NCI-H2196 treated with DMSO at 0.1 percent for 48 hours (cell line): Measurements from ENCODE around the gene KCNIP3.
"Not testable (repeated sequence)": the region's sequence is repeated elsewhere in the genome, so short reads cannot be mapped to it uniquely, and the experiment has no call there.

Experiments used
- DNase-seq: peaks from one replicate; lab custom pipeline; 2025; ENCODE audit not compliant: unreplicated experiment; lab: John Stamatoyannopoulos, UW

The KCNIP3 gene

GRCh38 chr2:95296880-95297487 lies at the start of gene KCNIP3:
Gene KCNIP3, plus strand, starts transcription at chr2:95297347. Its CDS starts 92 bp downstream, at chr2:95297439.
- peak; percentile 79 for DNase-seq

- no peak for DNase-seq
These were observed 38.9 kb upstream of the KCNIP3 start for GRCh38 chr2:95258271-95258670.

- no peak for DNase-seq
These were observed 36.8 kb upstream of the KCNIP3 start for GRCh38 chr2:95260028-95261023.

- no peak for DNase-seq
These were observed 35.5 kb upstream of the KCNIP3 start for GRCh38 chr2:95261602-95262001.

- no peak for DNase-seq
These were observed 34.1 kb upstream of the KCNIP3 start for GRCh38 chr2:95262896-95263542.

- no peak for DNase-seq
These were observed 32.5 kb upstream of the KCNIP3 start for GRCh38 chr2:95264624-95265023.

- no peak for DNase-seq
These were observed 32.0 kb upstream of the KCNIP3 start for GRCh38 chr2:95265182-95265581.

- DNase-seq: no peak
These were observed 30.2 kb upstream of the KCNIP3 start for GRCh38 chr2:95266781-95267430.

- peak; percentile 57 for DNase-seq
These were observed 29.5 kb upstream of the KCNIP3 start for GRCh38 chr2:95267458-95268210.

- no peak for DNase-seq
These were observed 28.7 kb upstream of the KCNIP3 start for GRCh38 chr2:95268211-95269035.

- no peak for DNase-seq
These were observed 28.0 kb upstream of the KCNIP3 start for GRCh38 chr2:95269036-95269680.

- not testable (repeated sequence) for DNase-seq
These were observed 27.4 kb upstream of the KCNIP3 start for GRCh38 chr2:95269745-95270144.

- DNase-seq: no peak
These were observed 26.5 kb upstream of the KCNIP3 start for GRCh38 chr2:95270541-95271081.

- no peak for DNase-seq
These were observed 25.7 kb upstream of the KCNIP3 start for GRCh38 chr2:95271381-95271971.

GRCh38 chr2:95272299-95272751 lies 24.8 kb upstream of the KCNIP3 start:
- DNase-seq: no peak

GRCh38 chr2:95272781-95273180 lies 24.4 kb upstream of the KCNIP3 start:
- no peak for DNase-seq

GRCh38 chr2:95273566-95274290 lies 23.4 kb upstream of the KCNIP3 start:
- no peak for DNase-seq
